K562 (cell line): Measurements from ENCODE around the gene CEND1. TPM values are rescaled to one million over a fixed set of nuclear protein-coding genes. Genes with fewer than 3 reads are reported as not detected.
A peak's percentile ranks its signal among the peaks of the same experiment; 100 is the strongest.

ENCODE experiments used
- BHLHE40 ChIP-seq: IDR thresholded peaks from 2 replicates; pipeline ENCODE4 v1.6.1; 2011; ENCODE audit warnings: low read length, improper control_type of control experiment
- CREM ChIP-seq: IDR thresholded peaks from 2 replicates; pipeline ENCODE4 v1.6.1; 2014; ENCODE audit warnings: antibody characterized with exemption, low read depth
- ETS1 ChIP-seq: conservative IDR thresholded peaks from 2 replicates; pipeline ENCODE4 v1.6.1; 2011; ENCODE audit warnings: low read depth, mild to moderate bottlenecking, low read length; ENCODE audit not compliant: control insufficient read depth
- FOXK1 ChIP-seq: sonication (generic); formaldehyde crosslinking; IDR thresholded peaks from 2 replicates; pipeline ENCODE4 v1.8.0; 2022; ENCODE audit warnings: missing genetic modification reagents, mild to moderate bottlenecking, borderline replicate concordance
- JUN ChIP-seq, 2 experiments: sonication (generic) in 1 of 2; formaldehyde crosslinking in 1 of 2; IDR thresholded peaks; 2 replicates each; pipeline versions ENCODE4 v1.6.1 to v1.8.0; 2012 to 2022; ENCODE audit warnings: borderline replicate concordance in 2 of 2, mild to moderate bottlenecking in 2 of 2, improper control_type of control experiment in 1 of 2, low read depth in 1 of 2, low read length in 1 of 2, missing genetic modification reagents in 1 of 2
- MYNN ChIP-seq, 2 experiments: sonication (generic); formaldehyde crosslinking in 1 of 2; IDR thresholded peaks; 2 replicates each; pipeline versions ENCODE4 v1.5.0 to v1.6.1; 2016 to 2020; ENCODE audit warnings: antibody characterized with exemption in 1 of 2, missing genetic modification reagents in 1 of 2
- NR2C1 ChIP-seq, 2 experiments: fragments of 450-650 bp; IDR thresholded peaks; 2 replicates each; pipeline ENCODE4 v1.6.1; 2017; ENCODE audit warnings: mild to moderate bottlenecking in 2 of 2, antibody characterized with exemption in 1 of 2, inconsistent platforms in 1 of 2, missing compliant biosample characterization in 1 of 2, missing genetic modification characterization in 1 of 2
- PML ChIP-seq: IDR thresholded peaks from 2 replicates; pipeline ENCODE4 v1.6.1; 2012; ENCODE audit warnings: low read length, inconsistent platforms
- POLR3A ChIP-seq: IDR thresholded peaks from 2 replicates; pipeline ENCODE4 v1.6.1; 2011; ENCODE audit warnings: borderline replicate concordance, mild to moderate bottlenecking, moderate library complexity; ENCODE audit not compliant: insufficient read length, insufficient read depth; ENCODE audit errors: extremely low read depth
- PRDM10 ChIP-seq: fragments of 450-650 bp; IDR thresholded peaks from 2 replicates; pipeline ENCODE4 v1.6.1; 2018; ENCODE audit not compliant: partially characterized antibody
- RBM17 ChIP-seq: fragments of 200-400 bp; formaldehyde crosslinking; IDR thresholded peaks from 2 replicates; pipeline ENCODE4 v1.6.1; 2017; ENCODE audit warnings: low read depth, mild to moderate bottlenecking, low read length, borderline replicate concordance
- RFX7 ChIP-seq: fragments of 250-450 bp; sonication (Bioruptor Pico); IDR thresholded peaks from 2 replicates; pipeline ENCODE4 v1.5.1; 2021; ENCODE audit warnings: mild to moderate bottlenecking
- SMAD1 ChIP-seq: fragments of 150-350 bp; IDR thresholded peaks from 2 replicates; pipeline ENCODE4 v1.6.1; 2014; ENCODE audit warnings: low read length, low read depth; ENCODE audit not compliant: partially characterized antibody
- TRIM28 ChIP-seq: fragments of 450-650 bp; IDR thresholded peaks from 2 replicates; pipeline ENCODE4 v1.6.1; 2017
- ZBTB5 ChIP-seq: fragments of 450-650 bp; IDR thresholded peaks from 2 replicates; pipeline ENCODE4 v1.6.1; 2017; ENCODE audit warnings: antibody characterized with exemption
- ZFP30 ChIP-seq: fragments of 250-450 bp; sonication (Bioruptor Pico); IDR thresholded peaks from 2 replicates; pipeline ENCODE4 v1.8.0; 2022; ENCODE audit warnings: moderate library complexity, mild to moderate bottlenecking, inconsistent platforms, borderline replicate concordance
- ZKSCAN3 ChIP-seq: fragments of 250-450 bp; sonication (Bioruptor Pico); IDR thresholded peaks from 2 replicates; pipeline ENCODE4 v1.4.0; 2020
- ZNF778 ChIP-seq: fragments of 450-650 bp; formaldehyde crosslinking; IDR thresholded peaks from 2 replicates; pipeline ENCODE4 v1.4.0; 2020; ENCODE audit warnings: mild to moderate bottlenecking, moderate library complexity
- ZZZ3 ChIP-seq: fragments of 450-650 bp; IDR thresholded peaks from 2 replicates; pipeline ENCODE4 v1.6.1; 2016; ENCODE audit warnings: antibody characterized with exemption, mild to moderate bottlenecking, moderate library complexity
- polyA plus RNA-seq, 8 experiments: library from polyadenylated mRNA; depleted of rRNA in 4 of 8; stranded (reverse) in 5 of 8; unstranded in 3 of 8; fragments of >200 nt; fragmentation: Nextera tagmentation in 2 of 8; fragmentation: Illumina TruSeq in 1 of 8; extraction: Ambion mirVana in 2 of 8; extraction: Trizol in 1 of 8; gene quantifications; 2 replicates each; pipeline versions ENCODE4 v1.2.1 to v1.2.3, GENCODE V29; 2011 to 2014; ENCODE audit warnings: inconsistent platforms in 1 of 8, missing spikeins in 1 of 8
- total RNA-seq, 7 experiments: library from RNA; depleted of rRNA in 6 of 7; stranded (reverse); fragments of >200 nt in 6 of 7; fragmentation: Illumina TruSeq in 2 of 7; extraction: Trizol in 2 of 7; gene quantifications; 2 replicates each; pipeline versions ENCODE4 v1.2.1 to v1.2.3, GENCODE V29; 2011 to 2021; ENCODE audit warnings: low replicate concordance in 1 of 7

Gene CEND1
- total and polyA plus RNA-seq, 9 of the 15 experiments (the other 6 are each of a cell fraction or from before 2014, with no cell fraction given), result 0.13 to 0.18 (median 0.16) TPM; not detected in 6

GRCh38 chr11:810040-810567, 20.2 kb upstream of the CEND1 start (continued):
- no peak for TF ChIP-seq ZFP30 (CRISPR knock-in tag)
- TF ChIP-seq RFX7 (CRISPR knock-in tag), result no peak
- no peak for TF ChIP-seq POLR3A
- no peak for TF ChIP-seq TRIM28
- no peak for TF ChIP-seq RBM17
- no peak for TF ChIP-seq PRDM10
- no peak for TF ChIP-seq ZZZ3
- no peak for TF ChIP-seq JUN (IDR thresholded peaks at IDR 0.05; ENCODE audit: borderline replicate concordance, low read depth, low read length)
- TF ChIP-seq JUN (CRISPR knock-in tag; IDR thresholded peaks at IDR 0.05; ENCODE audit: borderline replicate concordance), result 0 out of 2 replicates have a peak, but pooled peaks have one; percentile 21
- no peak for TF ChIP-seq PML
- no peak for TF ChIP-seq FOXK1 (CRISPR knock-in tag)
- TF ChIP-seq NR2C1 (IDR thresholded peaks at IDR 0.05), result no peak
- no peak for TF ChIP-seq NR2C1 (tag; IDR thresholded peaks at IDR 0.05)
- TF ChIP-seq SMAD1, result no peak
- TF ChIP-seq ZBTB5, result no peak
- TF ChIP-seq ETS1, result no peak
- TF ChIP-seq MYNN (IDR thresholded peaks at IDR 0.05), result no peak
- TF ChIP-seq MYNN (CRISPR knock-in tag; IDR thresholded peaks at IDR 0.05), result no peak
- no peak for TF ChIP-seq ZKSCAN3
- TF ChIP-seq ZNF778, result no peak
- no peak for TF ChIP-seq BHLHE40
- TF ChIP-seq CREM, result no peak
